ENCODE data around the gene GLYR1.
"Not testable (repeated sequence)": the region's sequence is repeated elsewhere in the genome, so short reads cannot be mapped to it uniquely, and the experiment has no call there.

GLYR1 gene

GRCh38 chr16:4846901-4847773, at the start of gene GLYR1, which contains the start of gene UBN1:
GLYR1 (minus strand) TSS chr16:4847288; CDS start chr16:4847265, 23 bp downstream.
UBN1 (plus strand) TSS chr16:4847481; CDS start chr16:4852918, 5,437 bp downstream.
- intact Hi-C loops (cut with DNase I), result loop anchor here (5.0 to 10.0 kb wide), 4 partner anchors 45 to 112 kb away; partner anchors contain the start of genes ANKS3, DNAAF8, ROGDI and SEC14L5

GRCh38 chr16:4896761-4897160, 49.7 kb upstream of the GLYR1 start:
- DNase-seq; intact Hi-C loops (cut with DNase I): not testable (repeated sequence)

More at GRCh38 chr16:4846901-4847773, at the start of gene GLYR1, which contains the start of gene UBN1:
- peak; percentile 97 to 100 (median 99) for DNase-seq

- DNase-seq, result no peak
These were observed 48.3 kb upstream of the GLYR1 start for GRCh38 chr16:4895366-4895765.

GRCh38 chr16:4894276-4895150, 47.4 kb upstream of the GLYR1 start:
- DNase-seq, result no peak
- intact Hi-C loops (cut with DNase I), result no loop called here

More at GRCh38 chr16:4895366-4895765, 48.3 kb upstream of the GLYR1 start:
- intact Hi-C loops (cut with DNase I), result no loop called here

GRCh38 chr16:4893103-4893862, 46.2 kb upstream of the GLYR1 start:
- intact Hi-C loops (cut with DNase I), result no loop called here
- no peak for DNase-seq

- no peak for DNase-seq
- intact Hi-C loops (cut with DNase I), result no loop called here
These were observed 45.4 kb upstream of the GLYR1 start for GRCh38 chr16:4892361-4893102.

- intact Hi-C loops (cut with DNase I), result no loop called here
- no peak for DNase-seq
These were observed 44.8 kb upstream of the GLYR1 start for GRCh38 chr16:4891886-4892216.

GRCh38 chr16:4891097-4891885, 44.2 kb upstream of the GLYR1 start:
- DNase-seq, result no peak
- intact Hi-C loops (cut with DNase I), result no loop called here

- intact Hi-C loops (cut with DNase I), result no loop called here
- no peak for DNase-seq
These were observed 43.6 kb upstream of the GLYR1 start for GRCh38 chr16:4890686-4891085.

GRCh38 chr16:4890026-4890425, 42.9 kb upstream of the GLYR1 start:
- no peak for DNase-seq
- intact Hi-C loops (cut with DNase I), result no loop called here

- intact Hi-C loops (cut with DNase I), result no loop called here
- no peak for DNase-seq
These were observed 41.5 kb upstream of the GLYR1 start for GRCh38 chr16:4888428-4889135.

- DNase-seq, result no peak
- intact Hi-C loops (cut with DNase I), result no loop called here
These were observed 39.1 kb upstream of the GLYR1 start for GRCh38 chr16:4886151-4886550.

- no peak for DNase-seq
- intact Hi-C loops (cut with DNase I), result no loop called here
These were observed 38.1 kb upstream of the GLYR1 start for GRCh38 chr16:4884972-4885874.

GRCh38 chr16:4884209-4884608, 37.1 kb upstream of the GLYR1 start:
- intact Hi-C loops (cut with DNase I), result no loop called here
- no peak for DNase-seq

GRCh38 chr16:4883501-4883900, 36.4 kb upstream of the GLYR1 start:
- no peak for DNase-seq
- intact Hi-C loops (cut with DNase I), result no loop called here

All from head of caudate nucleus (tissue), 42 donors.